Mesenchymal stem cell (in vitro differentiated cells and primary cell): Measurements from ENCODE around the gene TKTL1.
A peak's percentile ranks its signal among the peaks of the same experiment; 100 is the strongest.

ENCODE experiments used
- DNase-seq: peaks from one replicate; pipeline ENCODE4 v3.0.0-alpha.2; 2013
- H2AFZ ChIP-seq: one replicate; pipeline ENCODE4 v1.6.1; 2013; ENCODE audit warnings: low read depth, mild to moderate bottlenecking, control low read depth, inconsistent platforms, low read length, moderate library complexity
- H2AK5ac ChIP-seq: 2 replicates; pipeline ENCODE4 v1.6.1; 2013; ENCODE audit warnings: low read length, moderate library complexity, mild to moderate bottlenecking, inconsistent platforms; ENCODE audit not compliant: severe bottlenecking
- H2BK120ac ChIP-seq: one replicate; pipeline ENCODE4 v1.6.1; 2013; ENCODE audit warnings: low read depth, mild to moderate bottlenecking, inconsistent platforms, low read length, moderate library complexity
- H2BK12ac ChIP-seq, 2 experiments: one replicate each; pipeline ENCODE4 v1.6.1; 2013; ENCODE audit warnings: inconsistent platforms in 2 of 2, low read length in 2 of 2, mild to moderate bottlenecking in 2 of 2, moderate library complexity in 2 of 2, control low read depth in 1 of 2
- H2BK15ac ChIP-seq: one replicate; pipeline ENCODE4 v1.6.1; 2013; ENCODE audit warnings: mild to moderate bottlenecking, low read depth, inconsistent platforms; ENCODE audit not compliant: poor library complexity, severe bottlenecking
- H2BK5ac ChIP-seq: 2 replicates; pipeline ENCODE4 v1.6.1; 2013; ENCODE audit warnings: low read depth, mild to moderate bottlenecking, low read length, control low read depth, inconsistent platforms; ENCODE audit not compliant: poor library complexity, severe bottlenecking
- H3K14ac ChIP-seq, 2 experiments: one replicate each; pipeline ENCODE4 v1.6.1; 2013; ENCODE audit warnings: inconsistent platforms in 2 of 2, low read length in 2 of 2, control low read depth in 1 of 2, mild to moderate bottlenecking in 1 of 2, moderate library complexity in 1 of 2
- H3K18ac ChIP-seq, 2 experiments: one replicate each; pipeline ENCODE4 v1.6.1; 2013; ENCODE audit warnings: inconsistent platforms in 2 of 2, low read length in 2 of 2, control low read depth in 1 of 2, low read depth in 1 of 2, mild to moderate bottlenecking in 1 of 2
- H3K23ac ChIP-seq, 2 experiments: one replicate each; pipeline ENCODE4 v1.6.1; 2013; ENCODE audit warnings: inconsistent platforms in 2 of 2, low read length in 2 of 2, mild to moderate bottlenecking in 2 of 2, moderate library complexity in 2 of 2, control low read depth in 1 of 2
- H3K27ac ChIP-seq: 2 replicates; pipeline ENCODE4 v1.5.1; 2013; ENCODE audit warnings: mild to moderate bottlenecking, moderate library complexity, low read length, control low read depth, inconsistent platforms; ENCODE audit not compliant: poor library complexity, severe bottlenecking
- H3K27me3 ChIP-seq, 2 experiments: 2 replicates each; pipeline versions ENCODE4 v1.6.1 to v1.7.0; 2013; ENCODE audit warnings: low read length in 2 of 2, mild to moderate bottlenecking in 2 of 2, moderate library complexity in 2 of 2, control low read depth in 1 of 2, inconsistent platforms in 1 of 2; ENCODE audit not compliant: control insufficient read depth in 1 of 2, insufficient read depth in 1 of 2
- H3K36me3 ChIP-seq, 2 experiments: 2 replicates each; pipeline versions ENCODE4 v1.6.1 to v1.7.0; 2013; ENCODE audit warnings: low read length in 2 of 2, control low read depth in 1 of 2, inconsistent platforms in 1 of 2, low read depth in 1 of 2, mild to moderate bottlenecking in 1 of 2; ENCODE audit not compliant: insufficient read depth in 2 of 2, control insufficient read depth in 1 of 2
- H3K4ac ChIP-seq, 2 experiments: one replicate each; pipeline ENCODE4 v1.6.1; 2013; ENCODE audit warnings: inconsistent platforms in 2 of 2, low read length in 2 of 2, mild to moderate bottlenecking in 2 of 2, moderate library complexity in 2 of 2, control low read depth in 1 of 2, low read depth in 1 of 2
- H3K4me1 ChIP-seq: 2 replicates; pipeline ENCODE4 v1.6.1; 2013; ENCODE audit warnings: low read depth, low read length, control low read depth; ENCODE audit not compliant: control insufficient read depth, insufficient read depth
- H3K4me2 ChIP-seq: 2 replicates; pipeline ENCODE4 v1.6.1; 2013; ENCODE audit warnings: low read length, mild to moderate bottlenecking, inconsistent platforms; ENCODE audit not compliant: poor library complexity, severe bottlenecking
- H3K4me3 ChIP-seq, 2 experiments: 2 replicates each; pipeline versions ENCODE4 v1.5.1 to v1.7.0; 2013; ENCODE audit warnings: low read length in 2 of 2, mild to moderate bottlenecking in 2 of 2, control low read depth in 1 of 2, low read depth in 1 of 2; ENCODE audit not compliant: insufficient read depth in 1 of 2
- H3K79me1 ChIP-seq: replicated peaks from 2 replicates; pipeline ENCODE4 v1.6.1; 2013; ENCODE audit warnings: mild to moderate bottlenecking, control low read depth, low read length, inconsistent platforms; ENCODE audit not compliant: poor library complexity, severe bottlenecking
- H3K9ac ChIP-seq: 2 replicates; pipeline ENCODE4 v1.7.0; 2013; ENCODE audit warnings: mild to moderate bottlenecking, low read length, moderate library complexity
- H3K9me3 ChIP-seq: 2 replicates; pipeline ENCODE4 v1.7.0; 2013; ENCODE audit warnings: mild to moderate bottlenecking, low read length; ENCODE audit not compliant: control insufficient read depth
- H4K8ac ChIP-seq: one replicate; pipeline ENCODE4 v1.6.1; 2013; ENCODE audit warnings: inconsistent platforms, mild to moderate bottlenecking, low read length, moderate library complexity
- H4K91ac ChIP-seq: one replicate; pipeline ENCODE4 v1.6.1; 2013; ENCODE audit warnings: mild to moderate bottlenecking, low read length, inconsistent platforms
- WGBS: methylation state at CpG from one replicate; pipeline ENCODE4 v1.1.7; 2013; ENCODE audit warnings: mixed read lengths; 5-methylcytosine and 5-hydroxymethylcytosine counted together

TKTL1 gene

DNA sequence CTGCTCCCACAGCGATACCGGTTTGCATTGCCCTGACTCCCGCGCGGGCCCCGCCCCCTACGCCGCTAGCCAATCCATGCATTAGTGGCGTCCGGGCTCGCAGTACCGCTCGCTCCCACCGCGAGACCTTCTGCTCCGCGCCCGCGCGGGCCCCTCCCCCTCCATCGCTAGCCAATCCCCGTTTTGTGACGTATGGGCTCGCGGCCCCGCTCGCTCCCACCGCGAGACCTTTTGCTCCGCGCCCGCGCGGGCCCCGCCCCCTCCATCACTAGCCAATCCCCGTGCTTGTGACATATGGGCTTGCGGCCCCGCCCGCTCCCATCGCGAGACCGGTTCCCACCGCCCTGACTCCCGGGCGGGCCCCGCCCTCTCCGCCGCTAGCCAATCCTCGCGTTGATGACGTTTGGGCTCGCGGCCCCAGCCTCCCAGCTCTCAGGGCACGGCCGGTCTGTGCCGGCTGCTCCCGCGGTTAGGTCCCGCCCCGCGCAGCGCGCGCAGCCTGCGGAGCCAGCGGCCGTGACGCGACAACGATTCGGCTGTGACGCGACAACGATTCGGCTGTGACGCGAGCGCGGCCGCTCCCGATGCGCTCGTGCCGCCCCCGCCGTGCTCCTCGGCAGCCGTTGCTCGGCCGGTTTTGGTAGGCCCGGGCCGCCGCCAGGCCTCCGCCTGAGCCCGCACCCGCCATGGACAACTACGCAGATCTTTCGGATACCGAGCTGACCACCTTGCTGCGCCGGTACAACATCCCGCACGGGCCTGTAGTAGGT is 83.4 kb downstream of the TKTL1 start, which contains the start of gene EMD:
Gene EMD, plus strand, starts transcription at position 497 of the 770 bp plus-strand sequence. Its CDS starts 190 bp downstream, at position 687.
- no peaks in the 10 kb centered on the region for H3K27me3 ChIP-seq
- peak; percentile 97 for DNase-seq
- peaks cover 5% of the 10 kb centered on the region for H3K79me1 ChIP-seq
- peak within 1 kb of the TSS; percentile 80 to 86 for H3K18ac ChIP-seq
- peak within 1 kb of the TSS; percentile 81 to 84 for H3K4ac ChIP-seq
- peak within 1 kb of the TSS; percentile 68 for H4K91ac ChIP-seq
- under 1% methylated on average over 54 of the region's 103 CpGs for WGBS
- H2AFZ ChIP-seq: peak within 1 kb of the TSS; percentile 10
- peaks cover 13% of the 10 kb centered on the region for H3K4me1 ChIP-seq
- H3K14ac ChIP-seq: peak within 1 kb of the TSS; percentile 36 to 91
- H3K4me3 ChIP-seq: peak within 1 kb of the TSS; percentile 78 to 83
- H2BK120ac ChIP-seq: peak within 1 kb of the TSS; percentile 49
- no peak within 1 kb of the TSS for H3K23ac ChIP-seq
- H2BK5ac ChIP-seq: peak within 1 kb of the TSS; percentile 81
- H2BK12ac ChIP-seq: peak within 1 kb of the TSS in 1 of 2 experiments; percentile 39
- H3K36me3 ChIP-seq: peaks cover 8 to 16% of the 10 kb centered on the region in 2 experiments
- H3K27ac ChIP-seq: peak within 1 kb of the TSS; percentile 70
- no peak within 1 kb of the TSS for H2AK5ac ChIP-seq
- H4K8ac ChIP-seq: peak within 1 kb of the TSS; percentile 69
- peak within 1 kb of the TSS; percentile 28 for H2BK15ac ChIP-seq
- H3K4me2 ChIP-seq: peak within 1 kb of the TSS; percentile 82
- no peaks in the 10 kb centered on the region for H3K9me3 ChIP-seq
- H3K9ac ChIP-seq: peak within 1 kb of the TSS; percentile 97

DNA sequence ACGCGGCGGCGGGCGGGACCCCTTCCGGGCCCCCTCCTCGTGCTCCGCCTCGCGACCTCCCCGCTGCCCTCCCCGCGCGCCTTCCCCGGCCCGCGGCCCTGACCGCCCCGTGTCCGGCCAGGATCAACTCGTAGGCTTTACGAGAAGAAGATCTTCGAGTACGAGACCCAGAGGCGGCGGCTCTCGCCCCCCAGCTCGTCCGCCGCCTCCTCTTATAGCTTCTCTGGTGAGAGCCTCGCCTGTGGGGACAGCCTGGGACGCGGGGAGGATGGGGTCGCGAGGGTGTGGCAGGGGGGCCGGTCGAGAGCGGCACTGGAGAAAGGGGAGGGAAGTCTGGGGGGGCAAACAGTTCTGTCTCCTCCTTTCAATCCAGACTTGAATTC is 84.0 kb downstream of the TKTL1 start:
- Histone ChIP-seq H2BK120ac (no peak overlapping the region), H3K27me3 (no peaks in the 10 kb centered on the region), H3K4me2 (peak overlapping the region; percentile 70), H2BK12ac (no peak overlapping the region), H3K9ac (peak overlapping the region; percentile 97), H3K18ac (peak overlapping the region; percentile 80 to 86), H3K4me3 (peak overlapping the region; percentile 78 to 83), H3K23ac (no peak overlapping the region), H4K8ac (no peak overlapping the region), H3K27ac (peak overlapping the region; percentile 64), H3K4me1 (peaks cover 12% of the 10 kb centered on the region), H3K36me3 (peaks cover 8 to 16% of the 10 kb centered on the region in 2 experiments), H4K91ac (peak overlapping the region; percentile 43), H3K9me3 (no peaks in the 10 kb centered on the region), H3K79me1 (peaks cover 5% of the 10 kb centered on the region), H3K14ac (peak overlapping the region in 1 of 2 experiments; percentile 29), H2BK15ac (peak overlapping the region; percentile 23), H2BK5ac (peak overlapping the region; percentile 81), H2AK5ac (no peak overlapping the region), H3K4ac (peak overlapping the region; percentile 24 to 84), H2AFZ (peak overlapping the region; percentile 10)
- WGBS: 0% methylated on average over 12 of the region's 38 CpGs
- no peak for DNase-seq
